Peyer's patch (tissue), 4 donors: ENCODE data around the gene PER1. TPM values are rescaled to one million over a fixed set of nuclear protein-coding genes. Genes with fewer than 3 reads are reported as not detected.
"Not testable (repeated sequence)": the region's sequence is repeated elsewhere in the genome, so short reads cannot be mapped to it uniquely, and the experiment has no call there.

Source experiments
- DNase-seq, 3 donors: peaks; one replicate each; pipeline ENCODE4 v3.0.0-alpha.2; 2017 to 2019
- H3K27ac ChIP-seq, 4 donors: fragments of 200-600 bp; sonication (generic); one replicate each; pipeline ENCODE4 v1.5.1; 2016 to 2019
- H3K27me3 ChIP-seq, 2 donors: fragments of 200-600 bp; sonication (generic); one replicate each; pipeline ENCODE4 v1.5.1; 2019
- H3K36me3 ChIP-seq, 3 donors: fragments of 200-600 bp; sonication (generic); one replicate each; pipeline ENCODE4 v1.5.1; 2016 to 2019
- H3K4me1 ChIP-seq, 4 donors: fragments of 200-600 bp; sonication (generic); one replicate each; pipeline ENCODE4 v1.5.1; 2016 to 2019
- H3K4me3 ChIP-seq, 4 donors: fragments of 200-600 bp; sonication (generic); 1 replicate in 3 of 4; 2 replicates in 1 of 4; pipeline ENCODE4 v1.5.1; 2016 to 2019; ENCODE audit warnings: mild to moderate bottlenecking in 1 of 4
- H3K9me3 ChIP-seq, 4 donors: fragments of 200-600 bp; sonication (generic); one replicate each; pipeline ENCODE4 v1.5.1; 2016 to 2019; ENCODE audit warnings: mild to moderate bottlenecking in 1 of 4
- CTCF ChIP-seq, 6 experiments: fragments of 450-650 bp in 4 of 6; fragments of 200-600 bp in 2 of 6; sonication (generic) in 1 of 6; IDR thresholded peaks; one replicate each; pipeline ENCODE4 v1.5.1; 2017 to 2019; ENCODE audit warnings: antibody characterized with exemption in 6 of 6, mild to moderate bottlenecking in 3 of 6, moderate library complexity in 1 of 6
- POLR2A ChIP-seq, 2 donors: fragments of 450-650 bp; IDR thresholded peaks; one replicate each; pipeline ENCODE4 v1.5.1; 2017; ENCODE audit warnings: antibody characterized with exemption in 2 of 2, mild to moderate bottlenecking in 2 of 2, moderate library complexity in 2 of 2
- total RNA-seq, 4 donors: library from RNA; depleted of rRNA; stranded (reverse); fragments of >200 nt; gene quantifications; one replicate each; pipeline ENCODE4 v1.1.0, GENCODE V29; 2016

Gene PER1
- total RNA-seq, 4 donors from 2014 or later = 67.6 to 143 (median 119) TPM

GRCh38 chr17:8108972-8109660 lies 43.1 kb downstream of the PER1 start:
- H3K9me3 ChIP-seq = no peaks in the 10 kb centered on the region
- H3K27ac ChIP-seq = no peak overlapping the region
- TF ChIP-seq CTCF (IDR thresholded peaks at IDR 0.05) = no peak
- TF ChIP-seq POLR2A (IDR thresholded peaks at IDR 0.05) = no peak
- no peak for DNase-seq
- H3K27me3 ChIP-seq = peaks cover 0 to 15% of the 10 kb centered on the region in 2 donors
- peaks cover 0 to 9% (median 4%) of the 10 kb centered on the region in 4 donors for H3K4me1 ChIP-seq
- H3K4me3 ChIP-seq = no peak overlapping the region
- no peaks in the 10 kb centered on the region for H3K36me3 ChIP-seq

- peaks cover 0 to 11% of the 10 kb centered on the region in 2 donors for H3K27me3 ChIP-seq
- not testable (repeated sequence) for H3K27ac ChIP-seq, H3K9me3 ChIP-seq, H3K4me3 ChIP-seq, H3K36me3 ChIP-seq, DNase-seq, H3K4me1 ChIP-seq
Observed at GRCh38 chr17:8106980-8107379, 45.2 kb downstream of the PER1 start.

- no peak overlapping the region for H3K4me3 ChIP-seq
- H3K27ac ChIP-seq = no peak overlapping the region
- no peak for DNase-seq
- H3K9me3 ChIP-seq = no peaks in the 10 kb centered on the region
- peaks cover 0 to 9% (median 4%) of the 10 kb centered on the region in 4 donors for H3K4me1 ChIP-seq
- H3K27me3 ChIP-seq = peaks cover 0 to 9% of the 10 kb centered on the region in 2 donors
- TF ChIP-seq CTCF (IDR thresholded peaks at IDR 0.05) (no peak), POLR2A (IDR thresholded peaks at IDR 0.05) (no peak)
- no peaks in the 10 kb centered on the region for H3K36me3 ChIP-seq
Observed at GRCh38 chr17:8105957-8106398, 46.2 kb downstream of the PER1 start.

GRCh38 chr17:8104911-8105310 lies 47.3 kb downstream of the PER1 start:
- Histone ChIP-seq H3K27ac (no peak overlapping the region), H3K36me3 (no peaks in the 10 kb centered on the region), H3K9me3 (no peaks in the 10 kb centered on the region), H3K4me1 (peaks cover 0 to 4% (median 2%) of the 10 kb centered on the region in 4 donors), H3K27me3 (peaks cover 0 to 4% of the 10 kb centered on the region in 2 donors), H3K4me3 (no peak overlapping the region)
- DNase-seq = no peak
- no peak for TF ChIP-seq POLR2A (IDR thresholded peaks at IDR 0.05)
- TF ChIP-seq CTCF (IDR thresholded peaks at IDR 0.05) = no peak

GRCh38 chr17:8103549-8103948 lies 48.7 kb downstream of the PER1 start:
- no peak for DNase-seq
- no peaks in the 10 kb centered on the region for H3K27me3 ChIP-seq
- TF ChIP-seq CTCF (IDR thresholded peaks at IDR 0.05) (no peak), POLR2A (IDR thresholded peaks at IDR 0.05) (no peak)

GRCh38 chr17:8101721-8102120 lies 50.5 kb downstream of the PER1 start:
- H3K4me3 ChIP-seq = no peak overlapping the region
- no peaks in the 10 kb centered on the region for H3K27me3 ChIP-seq
- TF ChIP-seq CTCF (IDR thresholded peaks at IDR 0.05) = no peak
- no peak for TF ChIP-seq POLR2A (IDR thresholded peaks at IDR 0.05)
- no peak overlapping the region for H3K27ac ChIP-seq
- no peaks in the 10 kb centered on the region for H3K4me1 ChIP-seq
- no peaks in the 10 kb centered on the region for H3K9me3 ChIP-seq
- no peak for DNase-seq
- H3K36me3 ChIP-seq = no peaks in the 10 kb centered on the region

More at GRCh38 chr17:8103549-8103948, 48.7 kb downstream of the PER1 start:
- H3K9me3 ChIP-seq = no peaks in the 10 kb centered on the region
- no peak overlapping the region for H3K4me3 ChIP-seq
- H3K36me3 ChIP-seq = no peaks in the 10 kb centered on the region
- no peaks in the 10 kb centered on the region for H3K4me1 ChIP-seq
- no peak overlapping the region for H3K27ac ChIP-seq
